Right lobe of liver (tissue), 4 donors: ENCODE results near the gene REXO1.

Experiments
- POLR2A ChIP-seq: fragments of 450-650 bp; IDR thresholded peaks from one replicate; pipeline ENCODE4 v1.6.1; 2017; ENCODE audit warnings: antibody characterized with exemption, mild to moderate bottlenecking
- TF ChIP-seq, protein P1 (sequence below), 4 donors: fragments of 200-600 bp in 3 of 4; fragments of 450-650 bp in 1 of 4; IDR thresholded peaks; one replicate each; pipeline versions ENCODE4 v1.5.1 to v1.8.0; 2016 to 2022; ENCODE audit warnings: antibody characterized with exemption in 4 of 4, mild to moderate bottlenecking in 2 of 4
- donor health status: DM: no; HTN: no; CAD: no.
- donor health status: DM: no; HTN: no; CAD: no.
- donor health status: DM: no; HTN: yes; CAD: no.

- TF ChIP-seq, protein P1, sequence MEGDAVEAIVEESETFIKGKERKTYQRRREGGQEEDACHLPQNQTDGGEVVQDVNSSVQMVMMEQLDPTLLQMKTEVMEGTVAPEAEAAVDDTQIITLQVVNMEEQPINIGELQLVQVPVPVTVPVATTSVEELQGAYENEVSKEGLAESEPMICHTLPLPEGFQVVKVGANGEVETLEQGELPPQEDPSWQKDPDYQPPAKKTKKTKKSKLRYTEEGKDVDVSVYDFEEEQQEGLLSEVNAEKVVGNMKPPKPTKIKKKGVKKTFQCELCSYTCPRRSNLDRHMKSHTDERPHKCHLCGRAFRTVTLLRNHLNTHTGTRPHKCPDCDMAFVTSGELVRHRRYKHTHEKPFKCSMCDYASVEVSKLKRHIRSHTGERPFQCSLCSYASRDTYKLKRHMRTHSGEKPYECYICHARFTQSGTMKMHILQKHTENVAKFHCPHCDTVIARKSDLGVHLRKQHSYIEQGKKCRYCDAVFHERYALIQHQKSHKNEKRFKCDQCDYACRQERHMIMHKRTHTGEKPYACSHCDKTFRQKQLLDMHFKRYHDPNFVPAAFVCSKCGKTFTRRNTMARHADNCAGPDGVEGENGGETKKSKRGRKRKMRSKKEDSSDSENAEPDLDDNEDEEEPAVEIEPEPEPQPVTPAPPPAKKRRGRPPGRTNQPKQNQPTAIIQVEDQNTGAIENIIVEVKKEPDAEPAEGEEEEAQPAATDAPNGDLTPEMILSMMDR (IDR thresholded peaks at IDR 0.05) = no peak
- TF ChIP-seq POLR2A = no peak
Measured at GRCh38 chr19:1783874-1784273, 64.4 kb downstream of the REXO1 start.
